BJ (cell line): Measurements from ENCODE around the gene FBP2. TPM values are rescaled to one million over a fixed set of nuclear protein-coding genes. Genes with fewer than 3 reads are reported as not detected.

Source experiments
- CTCF ChIA-PET: fragments of 350-600 bp; formaldehyde crosslinking; extraction: SDS; loops from one replicate; lab custom pipeline; 2021; ENCODE audit warnings: antibody characterized with exemption, inconsistent platforms; lab: Yijun Ruan, JAX
- POLR2A ChIA-PET: fragments of 300-600 bp; sonication (Branson Sonifier 250); formaldehyde crosslinking; extraction: SDS; loops from one replicate; lab custom pipeline; 2021; ENCODE audit warnings: antibody characterized with exemption; lab: Charles Lee
- DNase-seq: peaks from one replicate; pipeline ENCODE4 v3.0.0-alpha.2; 2011; ENCODE audit warnings: low read depth
- H3K27me3 ChIP-seq: 2 replicates; pipeline ENCODE4 v1.6.0; 2011; ENCODE audit warnings: low read length; ENCODE audit not compliant: control insufficient read depth, insufficient read depth
- H3K36me3 ChIP-seq: 2 replicates; pipeline ENCODE4 v1.5.1; 2011; ENCODE audit warnings: low read length; ENCODE audit not compliant: control insufficient read depth, insufficient read depth
- H3K4me3 ChIP-seq: 2 replicates; pipeline ENCODE4 v1.5.1; 2011; ENCODE audit warnings: low read depth, mild to moderate bottlenecking, control low read depth, low read length
- polyA plus RNA-seq: library from polyadenylated mRNA; depleted of rRNA; stranded (reverse); fragments of >200 nt; gene quantifications from 2 replicates; pipeline ENCODE4 v1.2.3, GENCODE V29; 2011
- TF ChIP-seq, protein P1 (sequence below): IDR thresholded peaks from 2 replicates; pipeline ENCODE4 v1.5.1; 2011; ENCODE audit warnings: low read depth, mild to moderate bottlenecking, control low read depth, inconsistent platforms, low read length, moderate library complexity; ENCODE audit not compliant: insufficient read depth

FBP2 gene
- polyA plus RNA-seq, 1 experiment = not detected

DNA sequence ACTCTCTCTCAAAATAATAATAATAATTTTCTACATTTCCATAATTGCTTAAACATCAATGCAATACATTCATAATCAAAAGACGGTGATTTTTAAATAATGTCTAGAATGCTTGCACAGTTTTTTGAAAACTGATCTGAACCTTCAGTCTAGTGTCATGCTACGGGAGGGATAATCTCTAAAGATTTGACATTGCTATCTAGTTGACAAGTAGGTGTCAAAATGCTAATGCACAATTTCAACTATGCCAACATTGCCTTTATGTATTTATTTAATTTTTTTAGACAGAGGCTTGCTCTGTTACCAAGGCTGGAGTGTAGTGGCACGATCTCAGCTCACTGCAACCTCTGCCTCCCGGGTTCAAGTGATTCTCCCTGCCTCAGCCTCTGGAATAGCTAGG lies 54.7 kb downstream of the FBP2 start:
- H3K4me3 ChIP-seq = no peak overlapping the region
- TF ChIP-seq, protein P1, sequence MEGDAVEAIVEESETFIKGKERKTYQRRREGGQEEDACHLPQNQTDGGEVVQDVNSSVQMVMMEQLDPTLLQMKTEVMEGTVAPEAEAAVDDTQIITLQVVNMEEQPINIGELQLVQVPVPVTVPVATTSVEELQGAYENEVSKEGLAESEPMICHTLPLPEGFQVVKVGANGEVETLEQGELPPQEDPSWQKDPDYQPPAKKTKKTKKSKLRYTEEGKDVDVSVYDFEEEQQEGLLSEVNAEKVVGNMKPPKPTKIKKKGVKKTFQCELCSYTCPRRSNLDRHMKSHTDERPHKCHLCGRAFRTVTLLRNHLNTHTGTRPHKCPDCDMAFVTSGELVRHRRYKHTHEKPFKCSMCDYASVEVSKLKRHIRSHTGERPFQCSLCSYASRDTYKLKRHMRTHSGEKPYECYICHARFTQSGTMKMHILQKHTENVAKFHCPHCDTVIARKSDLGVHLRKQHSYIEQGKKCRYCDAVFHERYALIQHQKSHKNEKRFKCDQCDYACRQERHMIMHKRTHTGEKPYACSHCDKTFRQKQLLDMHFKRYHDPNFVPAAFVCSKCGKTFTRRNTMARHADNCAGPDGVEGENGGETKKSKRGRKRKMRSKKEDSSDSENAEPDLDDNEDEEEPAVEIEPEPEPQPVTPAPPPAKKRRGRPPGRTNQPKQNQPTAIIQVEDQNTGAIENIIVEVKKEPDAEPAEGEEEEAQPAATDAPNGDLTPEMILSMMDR = no peak
- no peak for DNase-seq
- ChIA-PET POLR2A (no interaction called here), CTCF (interaction anchor here (0.8 kb wide), 1 partner anchor 526 kb away, joined by 3 read pairs; no protein-coding TSS in a partner anchor)
- H3K27me3 ChIP-seq = no peaks in the 10 kb centered on the region
- H3K36me3 ChIP-seq = no peaks in the 10 kb centered on the region

DNA sequence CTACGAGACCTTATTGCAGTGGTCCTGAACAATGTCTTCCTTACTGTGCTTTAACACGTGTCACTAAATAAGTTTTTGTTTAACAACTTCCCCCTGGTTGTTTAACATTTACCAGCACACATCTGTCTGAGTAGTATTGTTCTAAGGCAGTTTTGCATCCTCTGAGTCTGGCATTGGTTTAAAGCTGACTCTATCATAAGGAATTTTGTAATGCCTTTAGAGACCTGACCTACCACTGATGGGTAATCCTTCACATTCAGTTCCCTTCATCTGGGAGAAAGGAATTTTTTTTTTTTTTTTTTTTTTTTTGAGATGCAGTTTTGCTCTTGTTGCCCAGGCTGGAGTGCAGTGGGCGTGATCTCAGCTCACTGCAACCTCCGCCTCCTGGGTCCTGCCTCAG lies 58.7 kb downstream of the FBP2 start:
- ChIA-PET POLR2A (no interaction called here), CTCF (no interaction called here)
- no peak for DNase-seq
- Histone ChIP-seq H3K27me3 (no peaks in the 10 kb centered on the region), H3K4me3 (no peak overlapping the region), H3K36me3 (no peaks in the 10 kb centered on the region)
- TF ChIP-seq, protein P1 = no peak

DNA sequence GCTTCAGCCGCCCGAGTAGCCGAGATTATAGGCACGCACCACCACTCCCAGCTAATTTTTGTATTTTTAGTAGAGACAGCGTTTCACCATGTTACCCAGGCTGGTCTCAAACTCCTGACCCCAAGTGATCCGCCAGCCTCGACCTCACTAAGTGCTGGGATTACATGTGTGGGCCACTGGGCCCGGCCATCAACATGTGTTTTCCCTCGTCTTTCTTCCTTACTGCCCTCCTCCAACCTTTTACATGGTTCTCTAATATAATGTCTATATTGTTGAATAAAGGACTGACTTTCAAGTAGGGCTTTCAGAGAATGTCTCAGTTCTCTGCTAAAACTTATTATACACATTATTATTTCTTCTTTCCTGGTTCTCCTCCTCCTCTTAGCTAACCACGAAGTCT lies 60.0 kb downstream of the FBP2 start:
- TF ChIP-seq, protein P1 = no peak
- no peaks in the 10 kb centered on the region for H3K36me3 ChIP-seq
- no peaks in the 10 kb centered on the region for H3K27me3 ChIP-seq
- CTCF ChIA-PET = no interaction called here
- POLR2A ChIA-PET = no interaction called here
- no peak overlapping the region for H3K4me3 ChIP-seq
- no peak for DNase-seq

DNA sequence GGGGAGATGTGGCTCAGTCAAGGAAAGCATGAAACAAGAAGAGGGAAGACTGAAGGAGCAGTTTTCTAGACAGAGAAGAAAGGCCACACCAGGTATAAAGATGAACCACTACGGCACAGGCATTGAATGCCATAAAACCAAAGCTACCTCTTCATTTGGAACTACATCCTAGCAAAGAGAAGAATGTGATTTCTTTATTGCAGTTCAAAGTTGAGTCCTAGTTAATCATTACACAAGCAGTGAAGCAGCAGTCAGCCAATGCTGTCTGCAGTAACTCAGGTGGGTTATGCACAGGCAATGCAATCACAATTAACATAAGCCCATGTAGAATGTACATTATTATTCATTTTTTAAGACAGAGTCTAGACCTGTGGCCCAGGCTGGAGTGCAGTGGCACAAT lies 60.5 kb downstream of the FBP2 start:
- TF ChIP-seq, protein P1 = no peak
- Histone ChIP-seq H3K36me3 (no peaks in the 10 kb centered on the region), H3K27me3 (no peaks in the 10 kb centered on the region), H3K4me3 (no peak overlapping the region)
- CTCF ChIA-PET = no interaction called here
- POLR2A ChIA-PET = no interaction called here
- no peak for DNase-seq

DNA sequence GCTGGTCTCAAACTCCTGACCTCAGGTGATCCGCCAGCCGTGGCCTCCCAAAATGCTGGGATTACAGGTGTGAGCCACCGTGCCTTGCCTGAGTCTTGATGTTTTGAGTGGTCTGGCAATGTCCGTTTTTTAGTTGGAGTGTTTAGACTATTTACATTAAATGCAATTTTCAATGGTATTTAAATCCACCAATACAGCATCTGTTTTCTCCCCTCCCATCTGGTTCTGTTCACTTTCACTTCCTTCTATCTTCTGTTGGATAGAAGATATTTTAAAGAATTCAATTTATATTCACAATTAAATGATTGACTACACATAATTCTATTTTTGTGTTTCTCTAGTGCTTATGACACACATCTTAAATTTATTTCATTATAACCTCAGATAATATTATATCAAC lies 64.7 kb downstream of the FBP2 start:
- TF ChIP-seq, protein P1 = no peak
- no peaks in the 10 kb centered on the region for H3K36me3 ChIP-seq
- no peaks in the 10 kb centered on the region for H3K27me3 ChIP-seq
- CTCF ChIA-PET = no interaction called here
- POLR2A ChIA-PET = no interaction called here
- no peak overlapping the region for H3K4me3 ChIP-seq
- DNase-seq = no peak
